Limb (tissue), 2 donors: ENCODE measurements around the gene SLC25A3.
"Not testable (repeated sequence)": the region's sequence is repeated elsewhere in the genome, so short reads cannot be mapped to it uniquely, and the experiment has no call there.

Experiments
- DNase-seq, 2 donors: peaks; one replicate each; pipeline ENCODE4 v3.0.0-alpha.2; 2016; ENCODE audit errors: extremely low spot score in 2 of 2

The SLC25A3 gene

DNA sequence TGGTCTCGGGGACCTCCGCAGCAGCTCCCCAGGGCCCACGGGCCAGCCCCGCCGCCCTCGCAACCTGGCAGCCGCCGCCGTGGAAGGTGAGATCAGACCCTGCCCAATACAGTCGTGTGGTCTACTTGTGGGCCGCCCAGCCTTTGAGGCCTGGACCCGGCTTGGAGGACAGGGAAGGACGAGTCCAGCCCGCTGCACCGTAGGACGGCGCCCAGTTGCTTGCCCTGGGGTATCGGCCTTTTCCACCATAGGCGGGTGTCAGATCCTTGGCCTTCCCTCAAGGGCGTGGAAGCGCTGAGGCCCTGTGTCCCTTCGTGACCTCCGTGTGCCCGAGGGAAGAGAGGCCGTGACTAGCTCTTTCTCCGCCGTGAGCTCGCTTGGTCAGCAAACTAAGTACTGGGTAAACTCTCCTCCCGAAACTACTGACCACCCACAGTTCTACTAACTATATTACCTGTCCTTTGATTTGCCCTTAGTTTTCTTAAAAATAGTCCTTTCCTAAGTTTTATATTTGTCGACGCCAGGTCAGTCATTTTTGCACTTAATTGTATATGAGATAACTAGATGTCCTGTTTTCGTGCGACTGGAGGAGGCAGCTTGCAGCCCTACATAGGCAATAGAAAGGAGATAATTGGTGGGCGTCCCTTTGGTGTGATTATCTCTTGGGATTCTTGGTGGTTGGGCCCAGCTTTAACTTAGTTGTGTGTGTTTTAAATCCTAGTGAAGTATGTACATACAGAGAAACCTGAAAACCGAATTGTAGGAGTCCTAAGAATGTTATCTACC, 757 bp downstream of the SLC25A3 start:
- no peak for DNase-seq

DNA sequence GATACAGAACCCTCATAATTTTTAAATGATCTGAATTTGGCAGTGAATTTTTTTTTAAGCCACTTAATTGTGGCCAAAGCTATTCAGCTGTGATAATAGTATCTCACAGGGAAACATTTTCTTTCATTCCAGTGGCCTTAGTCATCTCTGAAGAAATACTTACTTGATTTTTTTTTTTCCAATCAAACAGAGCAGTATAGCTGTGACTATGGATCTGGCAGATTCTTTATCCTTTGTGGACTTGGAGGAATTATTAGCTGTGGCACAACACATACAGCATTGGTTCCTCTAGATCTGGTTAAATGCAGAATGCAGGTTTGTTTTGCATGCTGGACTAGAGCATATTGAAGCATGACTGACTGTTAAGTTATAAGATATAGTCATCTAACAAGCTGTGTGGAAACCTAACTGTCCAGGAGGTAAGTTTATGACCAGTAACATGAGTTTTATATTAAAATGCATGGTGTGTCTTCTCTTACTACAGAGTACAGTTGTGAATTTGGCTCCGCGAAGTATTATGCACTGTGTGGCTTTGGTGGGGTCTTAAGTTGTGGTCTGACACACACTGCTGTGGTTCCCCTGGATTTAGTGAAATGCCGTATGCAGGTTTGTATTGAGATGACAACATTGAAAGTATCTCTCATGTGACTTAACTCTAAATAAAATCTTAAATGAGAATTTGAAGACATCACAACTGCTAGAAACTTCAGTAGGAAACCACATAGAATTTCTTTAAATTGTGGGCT, 1.9 kb downstream of the SLC25A3 start:
- DNase-seq: no peak

DNA sequence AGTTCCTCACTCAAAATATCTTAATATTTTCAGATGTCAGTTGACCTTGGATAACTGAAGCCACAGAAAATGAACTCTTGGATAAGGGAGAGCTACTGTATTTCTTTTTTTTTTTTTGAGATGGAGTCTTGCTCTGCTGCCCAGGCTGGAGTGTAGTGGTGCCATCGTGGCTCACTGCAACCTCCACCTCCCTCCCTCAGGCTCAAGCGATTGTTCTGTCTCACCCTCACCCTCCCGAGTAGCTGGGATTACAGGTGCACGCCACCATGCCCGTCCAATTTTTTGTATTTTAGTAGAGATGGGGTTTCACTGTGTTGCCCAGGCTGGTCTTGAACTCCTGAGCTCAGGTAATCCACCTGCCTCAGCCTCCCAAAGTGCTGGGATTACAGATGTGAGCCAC, 3.8 kb downstream of the SLC25A3 start:
- DNase-seq: not testable (repeated sequence)

DNA sequence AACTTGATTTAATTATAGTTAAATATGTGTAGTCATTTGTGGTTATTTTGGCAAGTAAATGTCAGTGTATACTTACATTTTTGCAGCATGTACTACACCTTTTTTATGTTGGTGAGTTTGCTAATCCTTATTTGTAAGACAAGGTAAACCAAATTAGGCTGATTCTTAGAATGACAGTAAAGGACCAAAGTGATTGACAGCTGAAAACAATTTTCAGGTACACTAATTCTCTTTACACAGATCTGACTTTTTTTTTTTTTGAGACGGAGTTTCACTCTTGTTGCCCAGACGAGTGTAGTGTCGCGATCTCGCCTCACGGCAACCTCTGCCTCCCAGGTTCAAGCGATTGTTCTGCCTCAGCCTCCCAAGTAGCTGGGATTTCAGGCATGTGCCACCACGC, 8.4 kb downstream of the SLC25A3 start:
- no peak for DNase-seq

DNA sequence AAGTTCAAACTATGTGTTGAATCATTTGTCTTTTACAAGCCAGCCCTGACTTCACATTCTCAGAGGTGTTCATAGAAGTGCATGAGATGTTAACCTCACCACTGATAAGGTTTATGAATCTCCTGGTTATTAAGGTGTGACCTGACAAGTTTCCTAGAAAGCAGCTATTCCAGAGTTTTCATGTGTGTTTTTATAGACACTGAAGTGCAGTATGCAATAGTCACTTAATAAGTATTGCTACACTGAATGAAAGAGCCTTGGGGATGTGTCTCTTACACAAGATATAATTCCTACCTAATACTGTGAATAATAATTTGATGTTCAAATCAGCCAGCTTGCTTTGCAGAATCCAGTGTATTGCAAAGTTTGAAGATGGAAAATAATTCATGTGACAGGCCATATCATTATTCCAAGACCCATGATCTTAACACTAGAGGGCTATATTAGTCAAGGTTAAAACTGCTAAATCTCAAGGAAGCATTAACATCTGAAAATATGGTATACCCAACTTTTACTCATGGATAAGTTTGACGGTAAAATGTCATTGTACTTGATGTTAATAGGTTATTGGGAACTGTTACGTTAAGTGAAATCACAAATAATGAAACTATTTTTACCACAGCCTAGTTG, 13.0 kb downstream of the SLC25A3 start:
- no peak for DNase-seq

DNA sequence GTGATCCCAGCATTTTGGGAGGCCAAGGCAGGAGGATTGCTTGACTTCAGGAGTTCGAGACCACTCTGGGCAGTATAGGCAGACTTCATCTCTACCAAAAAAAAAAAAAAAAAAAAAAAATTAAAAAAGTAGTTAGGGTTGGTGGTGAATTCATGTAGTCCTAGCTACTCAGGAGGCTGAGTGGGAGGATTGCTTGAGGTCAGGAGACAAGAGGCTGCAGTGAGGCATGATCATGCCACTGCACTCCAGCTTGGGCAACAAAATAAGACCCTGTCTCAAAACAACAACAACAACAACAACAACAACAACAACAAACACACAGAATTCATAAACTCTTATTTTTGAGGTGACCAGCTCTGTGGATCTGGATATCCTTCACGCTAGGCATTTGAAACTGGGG, 17.1 kb downstream of the SLC25A3 start:
- DNase-seq: no peak

DNA sequence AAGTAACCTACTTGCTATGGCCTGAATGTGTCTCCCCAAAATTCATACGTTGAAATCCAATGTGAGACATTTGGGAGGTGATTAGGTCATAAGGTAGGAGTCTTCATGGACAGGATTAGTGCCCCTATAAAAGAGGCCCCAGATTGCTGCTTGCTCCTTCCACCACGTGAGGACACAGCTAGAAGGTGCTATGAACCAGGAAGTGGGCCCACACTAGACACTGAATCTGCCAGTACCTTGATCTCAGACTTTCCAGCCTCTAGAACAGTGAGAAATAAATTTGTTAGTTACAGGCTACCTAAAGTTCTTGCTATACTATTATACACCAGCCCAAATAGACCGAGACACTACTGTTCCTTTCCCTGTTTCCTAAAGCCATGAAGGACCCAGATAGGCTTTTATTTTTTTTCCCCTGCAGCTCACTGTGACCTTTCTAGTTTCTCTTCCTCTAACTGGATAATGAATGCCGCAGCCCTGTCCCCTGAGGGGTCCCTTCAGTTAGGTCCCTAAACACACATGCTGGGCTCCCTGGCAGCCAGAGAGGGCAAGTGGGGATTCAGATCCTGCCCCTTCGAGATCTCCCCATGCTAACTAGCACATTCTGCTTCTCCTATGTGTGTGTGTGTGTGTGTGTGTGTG, 19.3 kb downstream of the SLC25A3 start:
- no peak for DNase-seq

DNA sequence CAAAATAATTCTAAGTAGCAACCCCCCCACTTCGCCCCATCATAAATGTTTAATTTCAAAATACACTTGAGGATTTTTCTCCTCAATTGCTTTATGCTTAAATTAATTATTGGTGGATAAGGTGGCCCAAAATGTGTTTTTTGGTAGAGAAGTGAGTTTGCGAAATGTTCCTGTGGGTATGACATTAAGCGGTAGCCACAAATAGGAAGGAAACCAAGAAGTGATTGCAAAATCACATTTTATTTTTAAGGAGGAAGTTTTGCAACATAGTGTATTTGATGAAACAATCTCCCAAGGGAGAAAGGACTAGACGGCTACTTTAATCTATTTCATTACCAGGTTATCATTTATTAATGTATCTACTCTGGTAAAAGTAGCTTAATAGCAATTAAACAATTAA, 25.5 kb downstream of the SLC25A3 start:
- DNase-seq: no peak

DNA sequence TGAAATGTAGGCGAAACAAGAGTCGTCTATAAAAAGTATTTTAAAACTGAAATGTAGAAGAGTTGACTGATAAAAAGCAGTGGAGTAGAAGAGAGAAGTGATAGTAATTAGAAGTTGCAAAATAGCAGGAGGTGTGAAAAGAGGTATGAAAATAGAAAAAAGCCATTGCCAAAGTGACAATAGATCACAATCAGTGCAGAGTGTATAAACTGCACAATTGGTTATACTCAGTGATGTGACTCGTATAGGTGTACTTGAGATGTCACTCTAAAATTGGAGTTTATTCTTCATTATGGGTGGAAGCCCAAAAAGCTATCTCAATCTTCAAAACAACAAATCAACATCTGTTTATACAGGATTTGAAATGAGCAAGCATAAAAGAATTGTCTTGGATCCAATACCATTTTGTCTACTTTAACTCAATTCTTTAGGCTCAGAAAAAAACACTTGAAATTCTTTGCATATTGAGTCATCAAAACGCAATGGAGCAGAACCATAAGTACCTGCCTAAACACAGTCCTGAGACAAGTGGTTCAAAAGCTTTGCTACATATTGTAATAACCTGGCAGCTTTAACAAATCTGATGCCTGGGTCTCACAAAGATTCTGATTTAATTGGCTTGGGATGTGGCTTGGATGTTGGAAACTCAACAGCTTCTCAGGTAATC, 42.3 kb downstream of the SLC25A3 start:
- DNase-seq: no peak

DNA sequence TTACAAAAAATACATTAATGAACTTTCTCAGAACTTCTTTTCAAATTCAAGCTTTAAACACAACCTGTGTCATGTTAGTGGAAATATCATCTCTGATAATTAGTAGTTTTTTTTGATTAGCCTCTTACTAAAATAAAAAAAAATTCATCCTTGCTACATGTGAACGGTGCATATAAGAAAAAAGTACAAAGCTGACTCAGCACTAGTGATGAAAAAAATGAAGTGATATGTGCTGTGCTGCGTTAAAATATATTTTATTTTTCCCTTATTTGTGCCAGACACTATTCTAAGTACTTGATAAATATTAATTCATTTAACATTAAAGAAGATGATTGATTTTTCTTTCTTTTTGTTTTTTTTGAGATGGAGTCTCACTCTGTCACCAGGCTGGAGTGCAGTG, 43.6 kb downstream of the SLC25A3 start:
- DNase-seq: no peak

DNA sequence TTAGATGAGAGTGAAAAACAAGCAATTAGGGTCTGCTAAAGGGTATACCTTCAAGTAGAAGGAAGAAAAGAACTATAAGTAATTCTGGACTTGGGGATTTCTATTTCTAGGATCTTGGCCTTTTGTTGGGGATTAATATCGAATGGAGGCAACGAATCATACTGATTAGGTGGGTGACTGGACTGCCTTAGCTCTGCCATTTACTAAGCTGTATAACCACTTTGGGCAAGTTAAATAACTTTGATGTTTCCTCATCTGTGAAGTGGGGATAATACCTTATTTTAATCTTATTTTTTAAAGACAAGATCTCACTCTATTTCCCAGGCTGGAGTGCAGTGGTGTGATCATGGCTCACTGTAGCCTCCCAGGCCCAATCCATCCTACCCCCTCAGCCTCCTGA, 44.5 kb downstream of the SLC25A3 start:
- no peak for DNase-seq

DNA sequence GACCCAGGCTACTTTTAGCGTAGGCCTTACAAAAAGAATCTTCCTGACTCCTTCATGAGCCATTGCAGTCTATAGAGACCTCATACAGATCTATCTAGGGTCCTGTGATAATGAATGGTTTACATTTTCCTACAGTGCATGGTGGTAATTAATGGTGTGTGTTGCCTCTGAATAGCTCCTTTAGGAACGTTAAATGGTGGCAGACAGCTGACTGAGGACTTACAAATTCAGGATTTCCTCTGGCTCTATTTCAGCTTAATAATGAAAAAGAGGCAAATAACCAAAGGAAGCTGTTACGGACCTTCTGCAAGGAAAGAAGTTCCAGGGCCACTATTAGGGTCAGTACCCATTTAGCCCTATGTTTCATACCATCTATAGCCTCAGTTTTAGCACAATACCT, 46.0 kb downstream of the SLC25A3 start:
- no peak for DNase-seq

DNA sequence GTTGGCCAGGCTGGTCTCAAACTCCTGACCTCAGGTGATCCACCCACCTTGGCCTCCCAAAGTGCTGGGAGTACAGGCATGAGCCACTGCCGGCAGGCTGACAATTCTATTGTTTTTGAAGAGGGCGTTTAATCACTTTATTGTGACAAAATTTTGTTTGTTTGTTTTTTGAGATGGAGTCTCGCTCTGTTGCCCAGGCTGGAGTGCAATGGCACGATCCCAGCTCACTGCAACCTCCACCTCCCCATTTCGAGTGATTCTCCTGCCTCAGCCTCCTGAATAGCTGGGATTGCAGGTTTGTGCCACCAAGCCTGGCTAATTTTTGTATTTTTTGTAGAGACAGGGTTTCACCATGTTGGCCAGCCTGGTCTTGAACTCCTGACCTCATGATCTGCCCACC, 49.3 kb downstream of the SLC25A3 start:
- not testable (repeated sequence) for DNase-seq

DNA sequence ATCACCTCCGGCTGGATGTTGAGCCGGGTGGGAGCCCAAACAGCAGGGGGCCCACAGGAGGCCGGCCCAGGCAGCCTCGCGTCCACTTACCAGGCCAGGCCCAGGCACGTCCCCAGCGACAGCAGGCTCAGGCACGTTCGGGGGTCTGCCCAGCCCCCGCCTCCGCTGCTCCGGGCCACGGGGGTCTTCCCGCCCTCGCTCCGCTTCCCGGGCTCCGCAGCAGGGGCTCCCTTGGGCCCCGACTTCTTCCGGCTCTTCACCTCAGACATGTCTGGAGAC, 50.9 kb downstream of the SLC25A3 start:
- DNase-seq: no peak

DNA sequence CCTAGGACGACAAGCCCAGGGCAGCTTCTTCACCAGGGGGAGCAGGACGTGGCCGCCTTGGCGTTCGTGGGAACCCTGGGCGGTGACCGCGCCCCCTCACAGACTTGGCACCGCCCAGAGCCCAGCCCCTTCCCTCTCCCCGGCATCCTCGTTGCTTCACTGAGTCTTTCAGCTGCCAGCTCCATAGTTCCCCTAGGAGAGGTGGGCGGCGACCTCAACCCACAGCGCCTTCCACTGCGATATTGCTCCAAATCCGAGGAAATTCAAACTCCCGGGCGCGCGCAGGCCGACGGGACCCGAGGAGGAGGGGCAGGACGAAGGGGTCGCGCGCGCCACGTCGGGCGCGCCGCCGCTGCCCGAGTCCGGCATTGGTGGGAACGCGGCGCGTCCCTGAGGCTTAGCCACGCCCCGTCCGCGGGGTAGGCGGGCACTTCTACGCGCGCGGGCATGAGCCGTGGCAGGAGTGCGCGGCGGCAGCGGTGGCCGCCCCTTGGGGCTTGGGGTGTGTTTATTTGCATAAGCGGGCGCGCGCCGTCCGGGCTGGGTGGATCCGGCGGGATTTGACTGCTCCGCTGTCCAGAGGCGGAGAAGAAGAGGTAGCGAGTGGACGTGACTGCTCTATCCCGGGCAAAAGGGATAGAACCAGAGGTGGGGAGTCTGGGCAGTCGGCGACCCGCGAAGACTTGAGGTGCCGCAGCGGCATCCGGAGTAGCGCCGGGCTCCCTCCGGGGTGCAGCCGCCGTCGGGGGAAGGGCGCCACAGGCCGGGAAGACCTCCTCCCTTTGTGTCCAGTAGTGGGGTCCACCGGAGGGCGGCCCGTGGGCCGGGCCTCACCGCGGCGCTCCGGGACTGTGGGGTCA, 51.5 kb downstream of the SLC25A3 start, which contains the start of the genes APAF1 and IKBIP:
Gene APAF1, plus strand, starts transcription at position 579 of the 860 bp plus-strand sequence. CDS start 3,070 bp downstream, outside the sequence.
Gene IKBIP, minus strand, starts transcription at position 77 of the 860 bp plus-strand sequence. CDS start 87 bp downstream, outside the sequence.
- peak; percentile 96 to 99 for DNase-seq

DNA sequence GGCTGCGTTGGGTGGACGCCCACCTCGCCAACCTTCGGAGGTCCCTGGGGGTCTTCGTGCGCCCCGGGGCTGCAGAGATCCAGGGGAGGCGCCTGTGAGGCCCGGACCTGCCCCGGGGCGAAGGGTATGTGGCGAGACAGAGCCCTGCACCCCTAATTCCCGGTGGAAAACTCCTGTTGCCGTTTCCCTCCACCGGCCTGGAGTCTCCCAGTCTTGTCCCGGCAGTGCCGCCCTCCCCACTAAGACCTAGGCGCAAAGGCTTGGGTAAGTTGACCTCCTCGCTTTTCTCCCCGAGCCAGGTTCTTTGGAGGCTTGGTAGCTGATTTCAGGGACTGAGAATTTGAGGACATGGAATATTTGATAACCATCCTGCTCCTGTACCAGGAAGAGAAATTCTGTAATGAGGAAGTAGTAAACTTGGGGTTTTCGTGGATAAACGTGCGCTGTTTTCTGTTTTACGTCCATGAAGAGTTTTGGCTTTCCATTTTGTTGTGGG, 52.1 kb downstream of the SLC25A3 start:
- DNase-seq: peak in 1 of 2 donors; percentile 2

DNA sequence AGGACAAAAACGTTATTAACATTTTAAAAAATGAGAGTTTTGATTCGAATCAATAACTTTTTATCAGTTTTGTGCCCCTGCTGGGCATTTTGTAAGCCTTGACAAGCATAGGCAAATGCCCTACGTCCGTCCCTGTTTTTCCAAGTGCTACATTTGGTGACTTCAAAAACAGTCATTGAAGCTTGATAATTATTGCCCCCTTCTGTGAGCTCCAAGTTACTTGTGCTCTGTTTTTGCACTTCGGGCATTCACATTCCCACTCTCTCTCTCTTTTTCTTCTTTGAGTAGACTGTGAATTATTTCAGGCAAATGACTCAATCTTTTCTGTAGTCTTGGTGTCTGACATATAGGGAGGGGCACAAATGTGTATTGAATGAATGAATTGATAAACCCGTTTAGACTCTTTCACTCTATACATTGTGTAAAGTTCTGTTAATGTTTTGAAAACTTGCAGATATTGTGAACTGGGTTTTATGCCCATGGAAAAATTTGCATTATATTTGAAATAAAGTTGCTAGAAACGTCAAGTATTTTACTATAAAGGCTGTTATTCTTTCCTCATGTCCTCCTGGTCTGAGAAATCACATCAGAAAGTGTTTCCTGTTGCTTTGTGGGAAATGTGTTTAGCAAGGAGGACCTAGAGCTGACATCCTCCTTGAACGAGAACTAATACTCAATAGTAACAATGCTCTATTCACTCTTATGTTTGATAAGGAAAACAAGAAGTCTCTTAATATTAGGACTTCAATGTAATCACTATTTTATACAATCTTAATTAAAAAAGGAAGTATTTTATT, 53.0 kb downstream of the SLC25A3 start:
- DNase-seq: peak in 1 of 2 donors; percentile 7

DNA sequence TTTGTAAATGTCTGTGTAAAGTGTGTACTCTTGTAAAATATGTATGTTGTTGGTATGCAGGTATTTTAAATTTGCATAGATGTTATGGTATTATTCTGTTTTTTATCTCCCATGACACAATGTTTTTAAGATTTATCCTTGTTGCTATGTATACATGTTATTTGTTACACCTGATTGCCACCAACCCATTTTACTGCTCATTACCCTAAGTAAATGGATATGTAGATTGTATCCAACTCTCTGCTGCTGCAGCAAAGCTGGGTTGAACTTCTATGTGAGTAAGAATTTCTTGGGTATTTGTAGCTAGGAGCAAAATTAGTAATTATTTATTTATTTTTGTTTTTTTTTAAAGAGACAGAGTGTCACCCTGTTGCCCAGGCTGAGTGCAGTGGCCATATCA, 57.8 kb downstream of the SLC25A3 start:
- DNase-seq: no peak

DNA sequence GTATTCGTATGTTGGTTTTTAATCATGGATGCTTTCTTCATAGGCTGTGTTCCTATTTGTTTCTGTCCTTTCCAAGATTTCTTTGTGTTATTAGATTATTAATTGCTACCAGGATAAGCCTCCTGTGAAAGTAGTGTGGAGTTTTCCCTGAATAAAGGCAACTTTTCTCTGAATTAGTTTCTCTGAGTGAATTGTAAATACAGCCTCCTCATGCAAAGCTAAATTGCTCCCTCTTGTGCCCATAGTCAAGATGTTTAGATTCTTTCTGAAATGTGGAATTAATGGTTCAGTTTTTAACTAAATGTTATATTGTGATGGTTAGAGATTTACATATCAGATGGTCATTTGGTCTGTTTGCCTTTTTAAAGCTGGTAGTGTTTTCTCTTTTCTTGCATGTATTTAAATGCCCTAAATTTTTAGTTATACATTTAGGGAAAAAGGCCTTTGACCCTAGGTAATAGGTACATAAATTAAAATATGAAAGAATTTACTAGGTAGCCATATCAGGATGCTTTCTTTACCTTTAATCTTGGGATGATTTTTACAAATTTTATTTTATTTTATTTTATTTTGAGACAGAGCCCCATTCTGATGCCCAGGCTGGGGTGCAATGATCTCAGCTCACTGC, 60.5 kb downstream of the SLC25A3 start:
- peak in 1 of 2 donors; percentile 76 for DNase-seq
